ENCODE measurements around the gene TPRG1L. TPM values are rescaled to one million over a fixed set of nuclear protein-coding genes. Genes with fewer than 3 reads are reported as not detected.
"Not testable (repeated sequence)": the region's sequence is repeated elsewhere in the genome, so short reads cannot be mapped to it uniquely, and the experiment has no call there.

Gene TPRG1L
- 26.5 and 27.0 TPM in 2 replicates for total RNA-seq

DNA sequence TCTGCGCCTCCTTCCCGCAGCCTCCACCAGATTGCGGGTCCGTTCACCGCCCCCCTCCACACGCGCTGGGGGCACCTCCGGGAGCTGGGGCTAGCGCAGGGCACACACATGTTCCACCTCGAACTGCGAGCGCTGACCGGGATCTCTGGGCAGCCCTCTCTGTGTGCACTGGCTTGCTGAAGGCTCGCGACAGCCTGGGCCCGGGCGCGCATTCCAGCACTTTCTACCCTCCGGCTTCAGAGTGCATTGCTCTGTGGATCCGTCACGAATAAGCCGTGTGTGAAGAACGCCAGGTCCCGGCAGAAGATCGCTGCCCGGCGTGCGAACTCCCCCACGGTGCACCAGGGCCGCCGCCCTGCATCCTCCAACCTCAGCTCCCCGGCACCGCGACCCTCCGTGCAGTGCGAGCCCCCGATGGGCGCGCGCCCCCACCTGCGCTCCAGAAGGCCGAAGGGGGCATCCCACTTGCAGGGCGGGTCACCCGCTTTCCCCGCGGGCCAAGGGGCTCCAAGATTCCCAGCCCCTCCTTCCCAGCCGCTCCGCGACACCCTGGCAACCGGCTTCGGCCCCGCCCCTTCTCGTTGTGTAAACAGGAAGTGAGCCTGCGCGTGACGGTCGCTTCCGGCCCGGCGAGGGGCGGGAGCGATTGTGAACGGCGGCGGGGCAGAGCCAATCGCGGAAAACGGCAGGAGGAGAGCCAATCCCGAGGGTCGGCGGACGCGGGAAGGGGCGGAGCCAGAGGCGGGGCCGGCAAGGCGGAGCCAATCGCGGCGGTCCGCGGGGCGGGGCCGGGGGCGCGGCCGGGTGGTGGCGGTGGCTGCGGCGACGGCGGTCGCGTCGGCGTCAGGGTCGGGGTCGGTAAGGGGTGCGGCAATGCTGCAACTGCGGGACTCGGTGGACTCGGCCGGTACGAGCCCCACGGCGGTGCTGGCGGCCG is at the start of gene TPRG1L:
Gene TPRG1L, plus strand, starts transcription at position 816 of the 937 bp plus-strand sequence. Its CDS starts 58 bp downstream, at position 874.
- ATAC-seq (ENCODE audit: low read depth) (peak; percentile 97), DNase-seq (peak; percentile 99)
- intact Hi-C loops (cut with micrococcal nuclease), result loop anchor here (1.0 to 10.0 kb wide), 4 partner anchors 26 to 980 kb away; partner anchors contain the start of genes LRRC47 and WRAP73
- Mint-ChIP-seq H3K9me3 (no peaks in the 10 kb centered on the region), H3K27ac (peak within 1 kb of the TSS; percentile 82), H3K4me1 (peaks cover 46% of the 10 kb centered on the region), H3K27me3 (no peaks in the 10 kb centered on the region), H3K36me3 (ENCODE audit: low read depth) (peaks cover 29% of the 10 kb centered on the region), H3K4me3 (peak within 1 kb of the TSS; percentile 95)
- TF ChIP-seq, protein P1, sequence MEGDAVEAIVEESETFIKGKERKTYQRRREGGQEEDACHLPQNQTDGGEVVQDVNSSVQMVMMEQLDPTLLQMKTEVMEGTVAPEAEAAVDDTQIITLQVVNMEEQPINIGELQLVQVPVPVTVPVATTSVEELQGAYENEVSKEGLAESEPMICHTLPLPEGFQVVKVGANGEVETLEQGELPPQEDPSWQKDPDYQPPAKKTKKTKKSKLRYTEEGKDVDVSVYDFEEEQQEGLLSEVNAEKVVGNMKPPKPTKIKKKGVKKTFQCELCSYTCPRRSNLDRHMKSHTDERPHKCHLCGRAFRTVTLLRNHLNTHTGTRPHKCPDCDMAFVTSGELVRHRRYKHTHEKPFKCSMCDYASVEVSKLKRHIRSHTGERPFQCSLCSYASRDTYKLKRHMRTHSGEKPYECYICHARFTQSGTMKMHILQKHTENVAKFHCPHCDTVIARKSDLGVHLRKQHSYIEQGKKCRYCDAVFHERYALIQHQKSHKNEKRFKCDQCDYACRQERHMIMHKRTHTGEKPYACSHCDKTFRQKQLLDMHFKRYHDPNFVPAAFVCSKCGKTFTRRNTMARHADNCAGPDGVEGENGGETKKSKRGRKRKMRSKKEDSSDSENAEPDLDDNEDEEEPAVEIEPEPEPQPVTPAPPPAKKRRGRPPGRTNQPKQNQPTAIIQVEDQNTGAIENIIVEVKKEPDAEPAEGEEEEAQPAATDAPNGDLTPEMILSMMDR (IDR thresholded peaks at IDR 0.05), result no peak
- ChIA-PET POLR2A (interaction anchor here (0.6 kb wide), 1 partner anchor 53 kb away, joined by 3 read pairs; no protein-coding TSS in a partner anchor), CTCF (no interaction called here)

DNA sequence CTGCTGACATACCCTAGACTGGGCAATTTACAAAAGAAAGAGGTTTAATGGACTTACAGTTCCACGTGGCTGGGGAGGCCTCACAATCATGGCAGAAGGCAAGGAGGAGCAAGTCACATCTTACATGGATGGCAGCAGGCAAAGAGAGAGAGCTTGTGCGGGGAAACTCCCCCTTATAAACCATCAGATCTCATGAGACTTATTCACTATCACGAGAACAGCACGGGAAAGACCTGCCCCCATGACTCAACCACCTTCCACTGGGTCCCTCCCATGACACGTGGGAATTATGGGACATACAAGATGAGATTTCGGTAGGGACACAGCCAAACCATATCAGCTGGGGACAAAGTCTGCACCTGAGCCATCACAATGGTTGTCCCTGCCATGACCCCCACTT is 49.3 kb upstream of the TPRG1L start:
- DNase-seq; POLR2A ChIA-PET; H3K36me3 Mint-ChIP-seq (ENCODE audit: low read depth); CTCF ChIA-PET; H3K4me3 Mint-ChIP-seq; ATAC-seq (ENCODE audit: low read depth); intact Hi-C loops (cut with micrococcal nuclease); H3K9me3 Mint-ChIP-seq; H3K27ac Mint-ChIP-seq; H3K27me3 Mint-ChIP-seq: not testable (repeated sequence)
- H3K4me1 Mint-ChIP-seq, result peaks cover 12% of the 10 kb centered on the region

DNA sequence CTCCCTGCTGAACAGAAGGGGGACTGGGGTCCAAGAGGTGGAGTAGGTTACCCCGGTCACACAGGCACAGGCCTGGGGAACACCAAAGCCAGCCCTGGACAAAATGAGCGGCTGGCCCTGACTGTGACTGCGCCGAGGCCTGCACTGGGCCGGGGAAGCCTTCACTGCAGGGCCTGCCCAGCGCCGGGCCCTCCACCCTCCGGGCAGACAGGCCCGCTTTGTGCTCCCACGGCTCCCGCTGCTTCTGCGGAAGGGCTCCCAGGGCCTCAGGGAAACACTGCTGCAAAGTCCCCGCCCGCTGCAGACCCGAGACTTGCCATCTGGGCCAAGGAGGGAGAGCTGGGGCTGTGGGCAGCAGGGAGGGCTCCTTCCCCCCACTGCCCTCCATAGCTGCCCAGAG is 48.8 kb upstream of the TPRG1L start:
- ChIA-PET POLR2A (no interaction called here), CTCF (no interaction called here)
- Mint-ChIP-seq H3K4me1 (peaks cover 11% of the 10 kb centered on the region), H3K9me3 (no peaks in the 10 kb centered on the region), H3K27ac (no peak overlapping the region), H3K4me3 (no peak overlapping the region), H3K36me3 (ENCODE audit: low read depth) (no peaks in the 10 kb centered on the region), H3K27me3 (peaks cover 5% of the 10 kb centered on the region)
- intact Hi-C loops (cut with micrococcal nuclease), result no loop called here
- ATAC-seq (ENCODE audit: low read depth), result no peak
- TF ChIP-seq, protein P1 (IDR thresholded peaks at IDR 0.05), result no peak
- DNase-seq, result no peak

DNA sequence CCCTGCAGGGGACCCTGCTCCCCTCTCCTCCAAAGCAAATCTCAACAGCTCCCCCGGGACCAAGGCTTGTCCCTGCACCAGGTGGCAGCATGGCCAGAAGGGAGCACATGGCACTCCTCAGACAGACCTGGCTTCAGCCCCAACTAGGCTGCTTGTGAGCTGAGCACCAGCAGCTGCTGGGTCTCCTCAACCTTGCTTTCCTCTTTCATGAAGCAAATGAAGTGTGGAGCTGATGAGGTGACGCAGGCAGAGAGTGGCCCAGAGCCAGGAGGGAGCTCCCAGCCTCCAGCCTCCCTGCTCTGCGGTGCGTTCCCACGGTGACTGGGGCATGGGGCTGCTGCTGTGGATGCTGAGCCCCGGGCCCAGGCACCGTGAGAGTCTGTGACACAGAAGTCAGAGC is 47.5 kb upstream of the TPRG1L start:
- H3K27me3 Mint-ChIP-seq, result peaks cover 5% of the 10 kb centered on the region
- DNase-seq, result no peak
- H3K36me3 Mint-ChIP-seq (ENCODE audit: low read depth), result no peaks in the 10 kb centered on the region
- peaks cover 11% of the 10 kb centered on the region for H3K4me1 Mint-ChIP-seq
- no peaks in the 10 kb centered on the region for H3K9me3 Mint-ChIP-seq
- no peak overlapping the region for H3K4me3 Mint-ChIP-seq
- ATAC-seq (ENCODE audit: low read depth), result peak; percentile 10
- ChIA-PET CTCF (no interaction called here), POLR2A (no interaction called here)
- intact Hi-C loops (cut with micrococcal nuclease), result no loop called here
- TF ChIP-seq, protein P1 (IDR thresholded peaks at IDR 0.05), result no peak
- no peak overlapping the region for H3K27ac Mint-ChIP-seq

DNA sequence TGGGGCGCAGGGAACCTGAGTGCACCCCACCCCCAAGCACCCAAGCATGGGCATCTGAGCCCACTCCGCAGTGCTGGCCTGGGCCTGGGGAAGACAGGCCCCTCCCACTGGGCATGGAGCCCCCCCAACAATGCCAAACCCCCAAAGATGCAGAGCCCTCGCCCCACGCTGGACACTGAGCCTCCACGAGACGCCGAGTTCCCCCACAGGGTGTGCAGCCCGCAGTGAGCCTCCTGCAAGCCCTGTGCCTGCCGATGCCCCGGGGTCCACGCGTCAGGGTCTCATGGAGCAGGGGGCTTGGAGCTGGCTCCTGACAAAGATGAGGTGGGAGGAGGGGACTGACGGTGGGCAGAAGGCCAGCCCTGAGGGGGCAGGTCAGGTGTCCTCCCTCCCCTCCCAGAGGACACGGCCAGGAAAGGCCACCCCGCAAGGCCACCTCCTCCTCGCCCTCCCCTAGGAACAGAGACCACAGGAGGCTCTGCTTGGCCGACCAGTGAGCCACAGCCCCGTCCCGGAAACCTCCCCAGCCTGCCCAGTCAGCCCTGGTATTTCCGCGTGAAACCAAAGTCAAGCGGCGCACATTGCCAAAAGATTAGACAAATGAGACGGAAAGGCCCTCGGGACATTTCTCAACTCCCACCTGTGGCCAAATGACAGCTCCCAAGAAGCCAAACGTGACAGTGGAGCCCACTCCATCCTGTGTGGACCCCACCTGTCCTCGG is 46.9 kb upstream of the TPRG1L start:
- TF ChIP-seq, protein P1 (IDR thresholded peaks at IDR 0.05), result no peak
- Mint-ChIP-seq H3K27me3 (peaks cover 5% of the 10 kb centered on the region), H3K4me3 (no peak overlapping the region), H3K27ac (no peak overlapping the region), H3K4me1 (peaks cover 11% of the 10 kb centered on the region), H3K36me3 (ENCODE audit: low read depth) (no peaks in the 10 kb centered on the region), H3K9me3 (no peaks in the 10 kb centered on the region)
- ChIA-PET POLR2A (no interaction called here), CTCF (no interaction called here)
- ATAC-seq (ENCODE audit: low read depth), result no peak
- DNase-seq, result no peak
- intact Hi-C loops (cut with micrococcal nuclease), result no loop called here
